Measurements from ENCODE around the gene RAMP1.
"Not testable (repeated sequence)": the region's sequence is repeated elsewhere in the genome, so short reads cannot be mapped to it uniquely, and the experiment has no call there.

Gene RAMP1

GRCh38 chr2:237864444-237864931, 5.1 kb downstream of the RAMP1 start:
- no peak for DNase-seq

DNA sequence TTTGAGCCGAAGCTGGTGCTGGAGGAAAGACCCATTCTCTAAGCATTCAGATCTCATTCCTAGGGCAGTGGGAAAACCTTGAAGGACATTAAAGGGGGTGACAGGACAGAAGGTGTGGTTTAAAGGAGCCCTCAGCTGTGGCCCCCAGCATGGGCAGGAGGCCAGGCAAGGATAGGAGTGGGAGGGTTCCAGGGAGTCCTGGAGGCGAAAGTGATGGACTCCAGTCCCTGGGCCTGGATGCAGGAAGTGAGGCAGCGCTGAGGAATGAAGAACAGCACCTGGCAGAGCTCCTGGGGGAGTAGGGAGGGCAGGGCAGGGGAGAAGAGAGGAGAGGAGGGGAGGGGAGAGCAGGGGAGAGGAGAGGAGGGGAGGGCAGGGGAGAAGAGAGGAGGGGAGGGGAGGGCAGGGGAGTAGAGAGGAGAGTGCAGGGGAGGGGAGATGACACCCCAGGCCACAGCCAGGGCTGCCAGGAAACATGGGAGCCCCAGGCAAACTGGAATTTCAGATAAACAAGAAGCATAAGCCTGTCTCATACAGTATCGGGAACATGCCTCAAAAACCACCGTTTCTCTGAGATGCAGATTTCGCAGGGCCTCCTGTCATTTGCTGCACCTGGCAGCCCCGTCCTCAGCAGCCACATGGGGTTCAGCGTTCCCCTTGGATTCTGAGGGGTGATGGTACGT, 5.7 kb downstream of the RAMP1 start:
- no peak for DNase-seq

- DNase-seq = no peak
Measured at GRCh38 chr2:237865623-237866041, 6.2 kb downstream of the RAMP1 start.

DNA sequence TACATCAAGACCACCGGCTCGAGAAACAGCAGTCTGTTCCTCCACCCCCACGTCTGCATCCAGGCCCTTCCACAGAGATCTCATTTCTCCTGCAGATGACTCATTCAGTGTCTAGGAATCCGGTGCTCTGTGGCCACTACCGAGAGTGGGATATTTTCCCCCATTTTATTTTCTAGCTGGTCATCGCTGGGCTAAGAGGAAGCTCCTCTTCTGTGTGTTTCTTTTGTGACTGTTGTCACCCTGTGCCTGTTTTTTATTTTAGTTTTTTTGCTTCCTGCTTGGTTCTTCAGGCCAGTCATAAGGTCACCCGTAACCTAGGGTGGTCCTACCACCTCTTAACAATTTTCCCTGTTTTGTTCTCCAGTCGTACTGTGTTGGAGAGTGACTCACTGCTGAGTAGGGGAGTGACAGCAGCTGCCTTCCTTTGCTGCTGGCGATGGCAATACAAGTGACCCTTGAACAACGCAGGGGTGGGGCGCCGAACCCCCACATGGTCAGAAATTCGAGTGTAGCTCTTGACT, 6.7 kb downstream of the RAMP1 start:
- peak; percentile 11 for DNase-seq

GRCh38 chr2:237867465-237867864, 8.0 kb downstream of the RAMP1 start:
- DNase-seq = no peak

DNA sequence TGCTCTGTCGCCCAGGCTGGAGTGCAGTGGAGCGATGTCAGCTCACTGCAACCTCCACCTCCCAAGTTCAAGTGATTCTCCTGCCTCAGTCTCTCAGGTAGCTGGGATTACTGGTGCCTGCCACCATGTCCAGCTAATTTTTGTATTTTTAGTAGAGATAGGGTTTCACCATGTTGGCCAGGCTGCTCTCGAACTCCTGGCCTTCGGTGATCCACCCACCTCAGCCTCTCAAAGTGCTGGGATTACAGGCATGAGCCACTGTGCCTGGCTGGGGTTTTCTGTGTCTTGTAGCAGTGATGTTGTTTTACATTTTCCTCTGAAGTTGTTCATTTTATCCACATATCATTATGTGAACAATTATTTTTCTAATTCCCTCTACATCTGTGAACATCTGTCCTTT, 8.7 kb downstream of the RAMP1 start:
- DNase-seq = not testable (repeated sequence)

DNA sequence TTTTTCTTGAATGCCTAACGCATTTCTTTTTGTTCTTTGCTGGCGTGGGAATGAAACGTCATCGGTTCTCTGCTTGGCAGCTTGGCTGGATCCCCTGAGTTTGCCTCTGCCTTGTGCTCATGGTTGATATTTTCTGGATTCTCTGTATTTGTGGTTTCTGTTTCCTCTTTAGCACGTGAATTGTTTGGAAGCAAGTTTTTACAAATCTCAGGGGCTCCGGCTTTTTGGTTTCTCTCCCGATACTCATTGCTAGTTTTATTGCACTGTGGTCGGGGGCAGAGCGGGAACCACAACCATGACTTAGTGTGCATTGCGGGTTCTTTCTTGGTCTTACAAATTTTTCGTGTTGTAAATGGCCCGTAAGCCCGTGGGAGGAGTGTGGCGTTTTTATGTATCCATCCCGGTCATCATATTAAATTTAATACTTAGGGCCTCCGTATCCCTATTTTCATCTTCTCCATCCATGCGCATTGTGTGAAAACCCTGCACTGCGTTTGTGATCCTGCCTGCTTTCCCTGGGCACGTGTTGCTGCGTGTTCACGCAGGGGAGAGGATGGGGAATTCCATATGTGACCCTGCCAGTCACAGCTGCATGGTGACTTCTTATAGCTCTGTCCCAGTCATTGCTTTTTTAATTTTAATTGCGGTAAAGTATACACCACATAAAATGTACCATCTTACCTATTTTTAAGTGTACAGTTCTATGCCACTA, 9.4 kb downstream of the RAMP1 start:
- DNase-seq = no peak

GRCh38 chr2:237869343-237870102, 10.1 kb downstream of the RAMP1 start:
- no peak for DNase-seq

GRCh38 chr2:237870126-237870525, 10.7 kb downstream of the RAMP1 start:
- no peak for DNase-seq

- DNase-seq = no peak
Measured at GRCh38 chr2:237870754-237871651, 11.6 kb downstream of the RAMP1 start.

DNA sequence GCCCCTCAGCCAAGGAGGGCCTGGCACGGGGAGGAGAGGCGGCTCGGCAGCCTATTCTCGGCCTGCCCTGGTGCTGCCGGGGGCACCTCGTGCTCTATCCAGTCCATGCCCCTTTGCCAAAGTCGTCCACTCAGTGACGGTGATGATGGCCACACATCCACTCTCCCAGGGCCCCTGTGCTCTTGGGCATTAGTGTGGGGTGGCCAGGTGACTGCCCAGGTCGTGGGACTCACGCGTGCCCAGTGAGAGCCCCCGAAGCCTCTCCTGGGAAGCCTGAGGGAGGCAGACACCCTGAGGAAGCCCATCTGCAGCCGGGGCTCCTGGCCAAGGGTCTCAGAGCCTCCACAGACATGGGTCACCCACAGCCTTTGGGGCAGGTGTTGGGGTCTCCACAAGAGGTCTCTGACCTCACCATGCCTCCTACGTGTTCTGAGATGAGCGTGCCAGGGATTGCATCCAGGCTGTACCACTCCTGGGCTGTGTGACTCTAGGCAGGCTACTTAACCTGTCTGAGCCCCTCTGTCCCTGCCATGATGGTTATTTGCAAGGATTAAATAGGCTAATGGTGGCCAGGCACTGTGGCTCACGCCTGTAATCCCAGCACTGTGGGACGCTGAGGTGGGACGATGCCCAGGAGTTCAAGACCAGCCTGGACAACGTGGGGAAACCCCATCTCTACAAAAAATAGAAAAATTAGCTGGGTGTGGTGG, 12.9 kb downstream of the RAMP1 start:
- DNase-seq = no peak

GRCh38 chr2:237873421-237873831, 14.0 kb downstream of the RAMP1 start:
- no peak for DNase-seq

GRCh38 chr2:237873897-237874551, 14.6 kb downstream of the RAMP1 start:
- DNase-seq = no peak

DNA sequence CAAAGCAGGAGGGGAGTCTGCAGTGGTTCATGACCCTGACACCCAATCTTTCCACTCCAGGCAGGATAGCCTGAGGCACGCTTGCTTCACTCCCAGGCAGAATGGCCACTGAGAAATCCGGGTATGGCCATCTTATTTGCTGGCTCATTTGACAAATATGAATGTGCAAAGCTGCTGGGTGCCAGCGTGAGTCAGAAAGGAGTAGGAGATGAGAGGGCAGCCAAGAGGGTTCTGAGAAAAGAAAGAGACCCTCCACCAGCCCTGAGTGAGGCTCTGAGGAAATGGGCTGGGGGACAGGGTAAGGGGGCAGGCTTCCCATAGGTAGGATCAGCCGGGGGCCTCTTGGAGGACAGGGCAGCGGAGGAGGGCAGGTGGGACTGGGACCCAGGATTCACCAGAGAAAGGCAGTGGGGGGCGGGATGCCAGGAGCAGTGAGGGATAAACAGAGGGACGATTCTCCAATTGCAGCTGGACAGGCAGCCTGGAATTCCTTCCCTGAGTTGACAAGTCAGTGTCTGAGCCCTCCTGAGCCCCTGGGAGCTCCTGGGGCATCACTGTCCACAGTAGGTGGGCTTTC, 15.2 kb downstream of the RAMP1 start:
- no peak for DNase-seq

GRCh38 chr2:237875256-237876060, 16.0 kb downstream of the RAMP1 start:
- no peak for DNase-seq

GRCh38 chr2:237876061-237876526, 16.7 kb downstream of the RAMP1 start:
- no peak for DNase-seq

DNA sequence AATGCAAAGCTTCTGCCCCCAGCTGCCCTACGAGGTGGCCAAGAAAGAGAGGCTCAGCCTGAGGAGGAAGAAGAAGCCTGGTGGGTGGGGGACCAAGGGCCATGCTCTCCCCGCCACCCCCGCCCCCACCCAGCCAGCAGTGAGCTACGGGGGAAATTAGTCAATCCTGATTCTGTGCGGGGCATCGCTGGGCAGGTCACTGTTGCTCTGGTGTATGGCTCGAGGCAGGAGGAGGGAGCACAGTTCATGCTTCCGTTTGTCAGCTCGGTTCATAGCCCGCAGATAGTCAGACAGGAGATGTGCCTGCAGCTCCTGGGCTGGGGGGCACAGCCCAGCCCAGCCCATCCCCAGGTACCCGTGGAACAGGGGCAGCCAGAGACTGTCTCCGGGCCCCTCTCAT, 17.1 kb downstream of the RAMP1 start:
- no peak for DNase-seq

DNA sequence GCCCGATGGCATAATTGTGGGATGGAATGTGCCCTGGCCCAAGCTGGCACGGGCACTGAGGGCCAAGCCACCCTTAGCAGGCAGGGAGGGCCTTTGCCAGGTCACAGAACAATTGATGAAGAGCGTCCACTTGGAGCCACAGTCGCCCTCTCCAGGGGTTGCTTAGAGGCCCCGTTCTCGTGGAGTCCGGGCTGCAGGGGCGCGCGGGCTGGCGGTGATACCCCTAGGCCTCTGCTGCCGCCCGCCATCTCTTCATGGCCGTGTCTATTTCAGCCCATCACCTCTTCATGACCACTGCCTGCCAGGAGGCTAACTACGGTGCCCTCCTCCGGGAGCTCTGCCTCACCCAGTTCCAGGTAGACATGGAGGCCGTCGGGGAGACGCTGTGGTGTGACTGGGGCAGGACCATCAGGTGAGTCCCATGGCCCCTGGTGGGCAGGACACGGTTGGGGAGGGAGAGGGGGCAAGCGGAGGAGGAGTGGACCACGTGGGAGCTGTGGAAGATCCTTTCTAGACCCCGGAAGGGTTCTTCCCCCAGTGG, 17.6 kb downstream of the RAMP1 start:
- no peak for DNase-seq

DNA sequence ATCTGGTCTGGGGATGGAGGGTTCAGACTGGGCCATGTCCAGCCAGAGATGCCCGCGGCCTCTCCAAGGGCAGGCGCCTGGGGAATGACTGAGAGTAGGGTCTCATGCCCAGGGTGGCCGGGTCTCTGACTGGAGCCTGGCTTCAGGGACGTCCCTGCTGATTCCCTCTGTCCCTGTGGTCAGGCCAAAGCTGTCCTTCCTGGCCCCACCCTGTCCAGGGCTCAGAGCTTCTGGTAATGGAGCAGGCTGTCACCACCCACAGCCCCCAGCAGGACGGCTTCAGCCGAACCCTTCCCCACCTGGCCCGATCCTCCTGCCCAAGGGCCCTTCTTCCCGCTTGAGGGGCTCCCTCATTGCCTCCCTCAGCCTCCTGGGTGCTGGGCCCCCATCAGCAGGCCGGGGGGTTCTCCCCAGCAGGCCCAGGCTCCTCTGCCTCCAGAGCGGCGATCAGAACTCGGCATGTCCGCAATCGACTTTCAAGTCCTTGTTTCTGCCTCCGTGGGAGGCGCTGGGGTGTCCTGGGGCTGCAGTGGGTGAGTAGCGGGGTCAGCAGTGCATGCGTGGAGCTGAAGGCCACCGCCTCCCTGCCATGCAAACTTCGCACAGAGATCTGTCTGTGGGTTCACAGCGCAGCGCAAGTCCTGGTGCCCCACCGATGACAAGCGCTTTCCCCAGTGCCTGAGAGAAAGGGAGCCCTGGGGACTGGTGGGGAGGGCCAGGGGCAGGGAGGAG, 18.3 kb downstream of the RAMP1 start:
- DNase-seq = no peak

Measured in DMS79 treated with DMSO at 0.1 percent for 48 hours (cell line).